ENCODE measurements around the gene EXOC4. TPM values are rescaled to one million over a fixed set of nuclear protein-coding genes. Genes with fewer than 3 reads are reported as not detected.

The EXOC4 gene
- total RNA-seq, 4 donors from 2014 or later: 52.4 to 82.2 (median 67.0) TPM

- WGBS, 2 donors: 92 to 93% methylated on average over 2 of the region's 2 CpGs
- intact Hi-C loops (cut with DNase I; ENCODE audit: low total_unique reads): no loop called here
- TF ChIP-seq, protein P1, sequence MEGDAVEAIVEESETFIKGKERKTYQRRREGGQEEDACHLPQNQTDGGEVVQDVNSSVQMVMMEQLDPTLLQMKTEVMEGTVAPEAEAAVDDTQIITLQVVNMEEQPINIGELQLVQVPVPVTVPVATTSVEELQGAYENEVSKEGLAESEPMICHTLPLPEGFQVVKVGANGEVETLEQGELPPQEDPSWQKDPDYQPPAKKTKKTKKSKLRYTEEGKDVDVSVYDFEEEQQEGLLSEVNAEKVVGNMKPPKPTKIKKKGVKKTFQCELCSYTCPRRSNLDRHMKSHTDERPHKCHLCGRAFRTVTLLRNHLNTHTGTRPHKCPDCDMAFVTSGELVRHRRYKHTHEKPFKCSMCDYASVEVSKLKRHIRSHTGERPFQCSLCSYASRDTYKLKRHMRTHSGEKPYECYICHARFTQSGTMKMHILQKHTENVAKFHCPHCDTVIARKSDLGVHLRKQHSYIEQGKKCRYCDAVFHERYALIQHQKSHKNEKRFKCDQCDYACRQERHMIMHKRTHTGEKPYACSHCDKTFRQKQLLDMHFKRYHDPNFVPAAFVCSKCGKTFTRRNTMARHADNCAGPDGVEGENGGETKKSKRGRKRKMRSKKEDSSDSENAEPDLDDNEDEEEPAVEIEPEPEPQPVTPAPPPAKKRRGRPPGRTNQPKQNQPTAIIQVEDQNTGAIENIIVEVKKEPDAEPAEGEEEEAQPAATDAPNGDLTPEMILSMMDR (IDR thresholded peaks at IDR 0.05): no peak
- no peak for TF ChIP-seq POLR2A (IDR thresholded peaks at IDR 0.05)
- no peak for DNase-seq (ENCODE audit: low spot score in 2 of 2)
- H3K4me3 ChIP-seq (ENCODE audit: low read depth, poor library complexity, severe bottlenecking): no peak overlapping the region
Observed at GRCh38 chr7:133674079-133674763, 421.3 kb downstream of the EXOC4 start.

- TF ChIP-seq POLR2A (IDR thresholded peaks at IDR 0.05): no peak
- TF ChIP-seq, protein P1 (IDR thresholded peaks at IDR 0.05): no peak
- intact Hi-C loops (cut with DNase I; ENCODE audit: low total_unique reads): no loop called here
- H3K4me3 ChIP-seq (ENCODE audit: low read depth, poor library complexity, severe bottlenecking): no peak overlapping the region
- WGBS, 2 donors: 94 to 97% methylated on average over 8 of the region's 8 CpGs
- DNase-seq (ENCODE audit: low spot score in 2 of 2): no peak
Observed at GRCh38 chr7:133675510-133676218, 422.8 kb downstream of the EXOC4 start.

DNA sequence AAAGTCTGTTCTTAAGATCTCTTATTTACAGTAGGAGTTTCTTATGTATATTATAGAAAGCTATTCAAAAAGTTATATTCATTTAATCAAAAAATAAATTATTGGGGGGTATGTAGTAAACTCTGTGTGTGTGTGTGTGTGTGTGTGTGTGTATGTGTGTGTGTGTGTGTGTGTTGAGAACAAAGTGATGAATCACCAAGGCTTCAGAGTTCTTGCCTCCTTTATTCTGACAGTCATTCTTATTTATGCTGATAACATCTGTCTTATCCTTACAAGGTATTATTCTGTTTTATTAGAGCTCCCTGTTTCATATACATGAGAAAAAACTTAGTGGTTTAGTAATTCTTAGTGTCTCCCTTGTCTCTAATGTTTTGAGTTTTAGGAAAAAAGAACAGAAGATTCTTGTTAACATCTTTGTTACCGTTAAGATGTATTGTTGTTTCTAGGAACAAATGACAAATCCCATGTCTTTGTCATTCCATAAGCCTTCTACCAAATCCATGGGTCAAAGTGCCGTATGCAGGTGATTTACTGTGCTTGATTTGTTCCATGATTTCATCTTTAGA lies 424.0 kb downstream of the EXOC4 start:
- WGBS, 2 donors: 91 to 93% methylated on average over 2 of the region's 2 CpGs

GRCh38 chr7:133678137-133678814 lies 425.4 kb downstream of the EXOC4 start:
- DNase-seq (ENCODE audit: low spot score in 2 of 2): no peak
- 93 to 95% methylated on average over 2 of the region's 2 CpGs for WGBS, 2 donors
- intact Hi-C loops (cut with DNase I; ENCODE audit: low total_unique reads): no loop called here
- no peak overlapping the region for H3K4me3 ChIP-seq (ENCODE audit: low read depth, poor library complexity, severe bottlenecking)
- TF ChIP-seq, protein P1 (IDR thresholded peaks at IDR 0.05): no peak
- TF ChIP-seq POLR2A (IDR thresholded peaks at IDR 0.05): no peak

More for the DNA sequence above, 424.0 kb downstream of the EXOC4 start:
- TF ChIP-seq POLR2A (IDR thresholded peaks at IDR 0.05): no peak
- TF ChIP-seq, protein P1 (IDR thresholded peaks at IDR 0.05): no peak
- H3K4me3 ChIP-seq (ENCODE audit: low read depth, poor library complexity, severe bottlenecking): no peak overlapping the region
- intact Hi-C loops (cut with DNase I; ENCODE audit: low total_unique reads): no loop called here
- DNase-seq (ENCODE audit: low spot score in 2 of 2): no peak

GRCh38 chr7:133679977-133680376 lies 427.1 kb downstream of the EXOC4 start:
- intact Hi-C loops (cut with DNase I; ENCODE audit: low total_unique reads): no loop called here
- H3K4me3 ChIP-seq (ENCODE audit: low read depth, poor library complexity, severe bottlenecking): no peak overlapping the region
- TF ChIP-seq POLR2A (IDR thresholded peaks at IDR 0.05): no peak
- TF ChIP-seq, protein P1 (IDR thresholded peaks at IDR 0.05): no peak

More at GRCh38 chr7:133679977-133680376, 427.1 kb downstream of the EXOC4 start:
- no peak for DNase-seq (ENCODE audit: low spot score in 2 of 2)

Measured in lower leg skin (tissue), 4 donors.